Neural cell (in vitro differentiated cells): Measurements from ENCODE around the gene CEP162.

ENCODE experiments used
- CTCF ChIP-seq: fragments of 450-650 bp; IDR thresholded peaks from 2 replicates; pipeline ENCODE4 v1.5.1; 2014; ENCODE audit warnings: antibody characterized with exemption, mild to moderate bottlenecking, moderate library complexity; ENCODE audit not compliant: poor library complexity, severe bottlenecking
- EP300 ChIP-seq: fragments of 450-650 bp; conservative IDR thresholded peaks from 2 replicates; pipeline ENCODE4 v1.6.1; 2014; ENCODE audit warnings: antibody characterized with exemption, mild to moderate bottlenecking, moderate library complexity; ENCODE audit not compliant: poor library complexity, severe bottlenecking
- EZH2 ChIP-seq: fragments of 200-600, 300-800 bp; shearing (Covaris generic), sonication (generic); IDR thresholded peaks from 2 replicates; pipeline ENCODE4 v1.6.1; 2014; ENCODE audit warnings: antibody characterized with exemption, low read length, borderline replicate concordance, mild to moderate bottlenecking; ENCODE audit not compliant: insufficient read depth, poor library complexity, severe bottlenecking
- MXI1 ChIP-seq: fragments of 450-650 bp; conservative IDR thresholded peaks from 2 replicates; pipeline ENCODE4 v1.6.1; 2014; ENCODE audit warnings: antibody characterized with exemption, mild to moderate bottlenecking; ENCODE audit not compliant: poor library complexity, severe bottlenecking
- POLR2AphosphoS5 ChIP-seq: IDR thresholded peaks from 2 replicates; pipeline ENCODE4 v1.6.1; 2012
- RAD21 ChIP-seq: fragments of 450-650 bp; conservative IDR thresholded peaks from 2 replicates; pipeline ENCODE4 v1.6.1; 2014; ENCODE audit warnings: antibody characterized with exemption, mild to moderate bottlenecking, moderate library complexity
- REST ChIP-seq: IDR thresholded peaks from 2 replicates; pipeline ENCODE4 v1.6.1; 2012; ENCODE audit warnings: borderline replicate concordance
- SMC3 ChIP-seq: fragments of 450-650 bp; conservative IDR thresholded peaks from 2 replicates; pipeline ENCODE4 v1.6.1; 2014; ENCODE audit warnings: antibody characterized with exemption, mild to moderate bottlenecking, moderate library complexity; ENCODE audit not compliant: poor library complexity
- TAF1 ChIP-seq: IDR thresholded peaks from 2 replicates; pipeline ENCODE4 v1.6.1; 2012; ENCODE audit warnings: low read depth

DNA sequence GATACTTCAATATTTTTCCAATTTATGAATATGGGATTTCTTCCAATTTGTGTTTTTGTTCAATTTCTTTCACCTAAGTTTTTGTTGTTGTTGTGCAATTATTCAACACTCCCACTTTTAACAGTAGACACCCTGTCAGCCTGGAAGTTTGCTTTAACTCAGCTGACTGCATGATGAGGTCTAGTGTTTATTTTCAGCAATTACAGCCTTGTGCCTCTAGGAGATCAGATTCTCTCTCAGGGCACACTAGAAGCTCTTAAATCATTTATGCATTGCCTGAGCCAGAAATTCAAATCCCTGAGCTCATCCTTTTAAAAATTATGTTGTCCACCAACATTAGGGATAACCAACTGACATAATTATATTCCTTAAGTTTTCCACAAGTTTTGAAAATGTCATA, 108.2 kb downstream of the CEP162 start:
- TF ChIP-seq CTCF (no peak), MXI1 (no peak), EZH2 (no peak), POLR2AphosphoS5 (no peak), SMC3 (no peak), REST (no peak), EP300 (no peak), RAD21 (no peak), TAF1 (no peak)
